Suprapubic skin (tissue), 4 donors: ENCODE measurements around the gene IGFBP7. TPM values are rescaled to one million over a fixed set of nuclear protein-coding genes. Genes with fewer than 3 reads are reported as not detected.

Experiments used
- DNase-seq, 2 donors: peaks; one replicate each; pipeline ENCODE4 v3.0.0-alpha.2; 2019; ENCODE audit warnings: low spot score in 2 of 2
- H3K27ac ChIP-seq: fragments of 200-600 bp; sonication (generic); one replicate; pipeline ENCODE4 v1.5.1; 2019
- H3K27me3 ChIP-seq: fragments of 200-600 bp; sonication (generic); one replicate; pipeline ENCODE4 v1.5.1; 2019
- H3K36me3 ChIP-seq: fragments of 200-600 bp; sonication (generic); one replicate; pipeline ENCODE4 v1.5.1; 2019
- H3K4me1 ChIP-seq: fragments of 200-600 bp; sonication (generic); one replicate; pipeline ENCODE4 v1.5.1; 2019
- H3K4me3 ChIP-seq: fragments of 200-600 bp; sonication (generic); one replicate; pipeline ENCODE4 v1.5.1; 2019; ENCODE audit warnings: mild to moderate bottlenecking
- H3K9me3 ChIP-seq: fragments of 200-600 bp; sonication (generic); one replicate; pipeline ENCODE4 v1.5.1; 2019
- EP300 ChIP-seq: sonication (generic); formaldehyde crosslinking; IDR thresholded peaks from one replicate; pipeline ENCODE4 v1.6.1; 2017; ENCODE audit warnings: antibody characterized with exemption
- POLR2A ChIP-seq, 2 donors: fragments of 450-650 bp; IDR thresholded peaks; one replicate each; pipeline ENCODE4 v1.6.1; 2017; ENCODE audit warnings: antibody characterized with exemption in 2 of 2, mild to moderate bottlenecking in 2 of 2, moderate library complexity in 2 of 2
- POLR2AphosphoS5 ChIP-seq, 3 donors: sonication (generic); formaldehyde crosslinking; IDR thresholded peaks; one replicate each; pipeline ENCODE4 v1.6.1; 2017; ENCODE audit warnings: antibody characterized with exemption in 3 of 3
- WGBS: methylation state at CpG from one replicate; pipeline ENCODE4 v1.1.5; 2018; 5-methylcytosine and 5-hydroxymethylcytosine counted together
- total RNA-seq, 4 donors: library from RNA; depleted of rRNA; stranded (reverse); fragments of >200 nt; gene quantifications; one replicate each; pipeline ENCODE4 v1.1.0, GENCODE V29; 2016
- TF ChIP-seq, protein P1 (sequence below), 2 donors: fragments of 200-600 bp in 1 of 2; fragments of 450-650 bp in 1 of 2; sonication (generic) in 1 of 2; IDR thresholded peaks; one replicate each; pipeline ENCODE4 v1.5.1; 2016 to 2019; ENCODE audit warnings: antibody characterized with exemption in 2 of 2, mild to moderate bottlenecking in 1 of 2, moderate library complexity in 1 of 2

Gene IGFBP7
- total RNA-seq, 4 donors from 2014 or later: 85.3 to 152 (median 125) TPM

DNA sequence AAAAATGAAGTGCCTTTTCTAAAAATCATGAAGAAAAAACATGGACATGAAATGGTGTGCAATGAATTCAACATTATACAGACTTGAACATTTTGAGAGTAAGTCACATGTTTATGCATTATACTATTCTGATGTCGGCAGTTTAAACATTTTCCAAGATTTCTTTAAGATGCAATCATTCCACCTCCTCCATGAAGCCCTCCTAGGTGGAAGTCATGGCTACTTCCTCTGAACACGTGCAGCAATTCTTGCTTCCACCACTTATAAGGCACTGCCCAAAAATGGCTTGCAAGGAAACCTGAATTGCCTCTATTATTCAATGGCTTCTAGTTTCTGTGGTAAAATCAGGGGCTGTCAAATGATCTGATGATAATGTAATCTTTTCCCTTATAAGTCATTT is 25.8 kb downstream of the IGFBP7 start:
- TF ChIP-seq, protein P1, sequence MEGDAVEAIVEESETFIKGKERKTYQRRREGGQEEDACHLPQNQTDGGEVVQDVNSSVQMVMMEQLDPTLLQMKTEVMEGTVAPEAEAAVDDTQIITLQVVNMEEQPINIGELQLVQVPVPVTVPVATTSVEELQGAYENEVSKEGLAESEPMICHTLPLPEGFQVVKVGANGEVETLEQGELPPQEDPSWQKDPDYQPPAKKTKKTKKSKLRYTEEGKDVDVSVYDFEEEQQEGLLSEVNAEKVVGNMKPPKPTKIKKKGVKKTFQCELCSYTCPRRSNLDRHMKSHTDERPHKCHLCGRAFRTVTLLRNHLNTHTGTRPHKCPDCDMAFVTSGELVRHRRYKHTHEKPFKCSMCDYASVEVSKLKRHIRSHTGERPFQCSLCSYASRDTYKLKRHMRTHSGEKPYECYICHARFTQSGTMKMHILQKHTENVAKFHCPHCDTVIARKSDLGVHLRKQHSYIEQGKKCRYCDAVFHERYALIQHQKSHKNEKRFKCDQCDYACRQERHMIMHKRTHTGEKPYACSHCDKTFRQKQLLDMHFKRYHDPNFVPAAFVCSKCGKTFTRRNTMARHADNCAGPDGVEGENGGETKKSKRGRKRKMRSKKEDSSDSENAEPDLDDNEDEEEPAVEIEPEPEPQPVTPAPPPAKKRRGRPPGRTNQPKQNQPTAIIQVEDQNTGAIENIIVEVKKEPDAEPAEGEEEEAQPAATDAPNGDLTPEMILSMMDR (IDR thresholded peaks at IDR 0.05): no peak
- TF ChIP-seq POLR2A (IDR thresholded peaks at IDR 0.05): no peak
- no peak for TF ChIP-seq POLR2AphosphoS5 (IDR thresholded peaks at IDR 0.05)
- no peak for TF ChIP-seq EP300
- Histone ChIP-seq H3K9me3 (no peaks in the 10 kb centered on the region), H3K27ac (no peak overlapping the region), H3K27me3 (no peaks in the 10 kb centered on the region), H3K36me3 (no peaks in the 10 kb centered on the region), H3K4me3 (no peak overlapping the region), H3K4me1 (peaks cover 39% of the 10 kb centered on the region)
- DNase-seq: no peak
- WGBS: 89% methylated on average over 2 of the region's 2 CpGs

- TF ChIP-seq POLR2A (IDR thresholded peaks at IDR 0.05) (no peak), EP300 (no peak), POLR2AphosphoS5 (IDR thresholded peaks at IDR 0.05) (no peak)
- TF ChIP-seq, protein P1 (IDR thresholded peaks at IDR 0.05): no peak
- 31% methylated on average over 2 of the region's 2 CpGs for WGBS
- Histone ChIP-seq H3K9me3 (no peaks in the 10 kb centered on the region), H3K4me3 (no peak overlapping the region), H3K27ac (no peak overlapping the region), H3K36me3 (no peaks in the 10 kb centered on the region), H3K27me3 (no peaks in the 10 kb centered on the region), H3K4me1 (peaks cover 46% of the 10 kb centered on the region)
- DNase-seq: no peak
These were observed 27.1 kb downstream of the IGFBP7 start for GRCh38 chr4:57083090-57083489.

DNA sequence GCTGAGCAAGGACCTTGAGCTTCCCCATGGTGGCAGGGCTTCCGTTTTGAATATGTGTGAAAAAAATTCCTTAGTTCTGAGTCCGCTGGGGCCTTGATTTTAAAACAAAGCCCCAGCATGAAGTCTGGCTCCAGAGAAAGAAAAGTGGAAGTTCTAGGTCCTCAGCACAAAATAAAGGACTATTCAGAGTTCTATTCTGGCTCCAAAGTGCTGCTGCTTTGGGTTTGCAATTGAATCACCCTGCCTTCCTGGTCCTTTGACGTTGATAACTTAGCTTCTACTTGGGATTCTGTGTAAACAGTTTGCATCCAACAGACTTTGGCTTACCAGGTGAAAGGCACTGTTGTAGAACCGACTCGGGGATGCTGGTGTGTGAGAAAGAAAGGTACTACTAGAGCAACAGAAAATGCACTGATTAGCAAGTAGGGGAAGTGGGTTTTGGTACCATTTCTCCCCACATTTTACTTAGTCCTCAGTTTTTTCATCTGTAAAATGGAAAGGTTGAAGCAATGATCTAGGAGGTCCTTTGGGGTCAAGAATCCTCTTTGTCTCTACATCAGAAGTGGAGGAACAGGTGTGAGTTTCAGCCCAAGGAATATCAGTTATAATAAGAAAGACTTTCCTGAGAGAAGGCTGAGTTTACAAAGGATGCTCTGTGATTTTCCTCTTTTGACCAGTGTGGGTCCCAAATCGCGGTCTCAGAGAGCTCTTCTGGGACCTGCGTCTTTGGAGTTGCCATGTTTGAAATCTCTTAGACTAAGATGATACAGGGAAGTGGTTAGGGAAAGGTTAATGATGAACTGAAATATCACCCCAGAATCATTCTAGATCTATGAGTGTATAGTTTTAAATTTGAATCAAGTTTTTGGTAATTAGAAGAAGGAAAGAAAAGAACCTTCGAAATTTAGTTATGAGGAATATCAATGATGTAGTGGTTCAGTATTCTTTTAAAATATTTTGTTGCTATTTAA is 28.2 kb downstream of the IGFBP7 start:
- 79% methylated on average over 9 of the region's 9 CpGs for WGBS
- no peaks in the 10 kb centered on the region for H3K9me3 ChIP-seq
- no peaks in the 10 kb centered on the region for H3K36me3 ChIP-seq
- H3K4me1 ChIP-seq: peaks cover 48% of the 10 kb centered on the region
- no peak for DNase-seq
- TF ChIP-seq POLR2AphosphoS5 (IDR thresholded peaks at IDR 0.05): no peak
- H3K4me3 ChIP-seq: no peak overlapping the region
- no peaks in the 10 kb centered on the region for H3K27me3 ChIP-seq
- peak overlapping the region; percentile 58 for H3K27ac ChIP-seq

DNA sequence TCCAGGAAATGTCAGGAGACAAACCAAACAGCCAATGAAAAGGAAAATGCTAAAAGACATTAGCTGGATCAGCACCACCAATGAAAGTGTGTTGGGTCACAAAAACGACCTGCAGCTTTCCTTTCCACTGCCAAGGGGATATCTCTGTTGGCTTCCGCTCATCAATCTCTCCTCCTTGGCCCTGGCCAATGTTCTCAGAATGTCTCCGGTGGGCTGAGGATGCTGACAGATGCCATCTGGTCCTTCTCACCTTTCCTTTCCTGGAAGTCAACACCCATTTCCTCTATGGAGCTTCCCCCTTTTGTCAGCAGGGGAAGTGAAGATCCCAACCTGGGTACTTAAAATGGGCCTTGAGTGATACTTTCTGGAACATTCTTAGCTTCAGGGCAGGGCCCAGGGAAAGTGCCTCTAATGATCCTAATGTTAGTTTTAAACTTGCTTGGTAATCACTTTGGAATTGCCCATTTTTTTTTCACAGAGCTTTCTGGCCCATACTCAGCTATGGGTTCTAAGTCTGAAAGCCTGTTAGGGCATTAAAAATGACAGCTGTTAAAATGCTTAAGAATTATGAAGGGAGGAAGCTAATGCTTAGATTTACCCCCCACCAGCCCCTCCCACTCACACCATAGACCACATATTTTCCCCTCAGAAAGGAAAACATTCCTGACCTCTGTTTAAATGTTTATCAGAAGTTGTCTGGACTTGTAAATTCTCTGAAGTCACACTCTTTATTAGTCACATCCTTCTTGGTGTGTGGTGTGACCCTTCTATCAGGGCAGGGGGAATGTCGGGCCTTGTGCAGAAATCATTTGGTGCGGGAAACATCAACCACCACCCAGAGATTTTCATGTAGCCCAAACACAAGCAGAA is 29.2 kb downstream of the IGFBP7 start:
- 56% methylated on average over 5 of the region's 5 CpGs for WGBS
- no peak overlapping the region for H3K4me3 ChIP-seq
- H3K9me3 ChIP-seq: no peaks in the 10 kb centered on the region
- H3K36me3 ChIP-seq: no peaks in the 10 kb centered on the region
- no peak for DNase-seq
- H3K4me1 ChIP-seq: peaks cover 48% of the 10 kb centered on the region
- peak overlapping the region; percentile 58 for H3K27ac ChIP-seq
- no peaks in the 10 kb centered on the region for H3K27me3 ChIP-seq
- TF ChIP-seq POLR2AphosphoS5 (IDR thresholded peaks at IDR 0.05) (no peak), POLR2A (IDR thresholded peaks at IDR 0.05) (no peak), EP300 (no peak)
- TF ChIP-seq, protein P1 (IDR thresholded peaks at IDR 0.05): no peak

DNA sequence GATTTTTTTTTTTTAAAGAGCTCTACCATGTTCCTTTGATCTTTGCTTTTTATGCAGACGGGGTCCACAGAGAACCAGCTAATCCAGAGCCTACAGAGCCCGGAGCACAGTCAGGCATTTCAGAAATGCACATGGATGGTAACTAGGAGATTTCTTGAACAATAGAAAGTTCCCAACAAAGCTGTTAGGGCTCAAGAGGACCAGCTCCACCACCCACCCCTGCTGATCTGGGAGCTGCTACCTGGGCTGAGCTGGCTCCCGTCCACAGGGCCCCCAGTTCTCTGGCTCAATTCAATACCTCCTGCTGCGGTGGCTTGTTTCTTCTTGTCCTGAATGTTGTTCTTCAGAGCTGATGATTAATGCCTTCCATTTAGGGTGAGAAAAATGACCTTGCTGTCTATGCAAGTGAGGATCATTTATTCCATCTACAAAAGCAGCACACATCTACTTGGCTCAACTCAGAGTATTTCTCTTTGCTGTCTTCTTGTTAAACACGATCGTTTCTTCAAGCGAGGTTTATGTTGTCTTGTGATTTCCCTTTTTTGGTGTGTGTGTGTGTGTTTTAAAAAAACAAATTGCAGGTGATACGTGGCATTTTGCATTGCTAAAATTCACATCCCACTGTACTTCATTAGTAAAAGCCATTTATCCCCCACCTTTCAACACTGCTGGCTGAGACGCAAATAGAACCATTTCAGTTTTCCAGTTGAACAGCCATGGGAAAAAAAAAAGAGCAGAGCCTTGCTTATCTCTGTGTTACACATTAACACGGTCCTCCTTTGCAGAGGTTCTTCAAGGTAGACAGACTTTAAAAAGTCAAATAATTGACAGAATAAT is 31.3 kb downstream of the IGFBP7 start:
- peaks cover 62% of the 10 kb centered on the region for H3K4me1 ChIP-seq
- H3K9me3 ChIP-seq: no peaks in the 10 kb centered on the region
- DNase-seq: no peak
- WGBS: 36% methylated on average over 10 of the region's 10 CpGs
- peak overlapping the region; percentile 38 for H3K27ac ChIP-seq
- H3K27me3 ChIP-seq: no peaks in the 10 kb centered on the region
- H3K4me3 ChIP-seq: no peak overlapping the region
- no peaks in the 10 kb centered on the region for H3K36me3 ChIP-seq
- TF ChIP-seq, protein P1 (IDR thresholded peaks at IDR 0.05): no peak
- TF ChIP-seq POLR2AphosphoS5 (IDR thresholded peaks at IDR 0.05): no peak
- TF ChIP-seq EP300: no peak
- TF ChIP-seq POLR2A (IDR thresholded peaks at IDR 0.05): no peak
